ENCODE measurements around the gene ADAMTS15.
"Not testable (repeated sequence)": the region's sequence is repeated elsewhere in the genome, so short reads cannot be mapped to it uniquely, and the experiment has no call there.

The ADAMTS15 gene

DNA sequence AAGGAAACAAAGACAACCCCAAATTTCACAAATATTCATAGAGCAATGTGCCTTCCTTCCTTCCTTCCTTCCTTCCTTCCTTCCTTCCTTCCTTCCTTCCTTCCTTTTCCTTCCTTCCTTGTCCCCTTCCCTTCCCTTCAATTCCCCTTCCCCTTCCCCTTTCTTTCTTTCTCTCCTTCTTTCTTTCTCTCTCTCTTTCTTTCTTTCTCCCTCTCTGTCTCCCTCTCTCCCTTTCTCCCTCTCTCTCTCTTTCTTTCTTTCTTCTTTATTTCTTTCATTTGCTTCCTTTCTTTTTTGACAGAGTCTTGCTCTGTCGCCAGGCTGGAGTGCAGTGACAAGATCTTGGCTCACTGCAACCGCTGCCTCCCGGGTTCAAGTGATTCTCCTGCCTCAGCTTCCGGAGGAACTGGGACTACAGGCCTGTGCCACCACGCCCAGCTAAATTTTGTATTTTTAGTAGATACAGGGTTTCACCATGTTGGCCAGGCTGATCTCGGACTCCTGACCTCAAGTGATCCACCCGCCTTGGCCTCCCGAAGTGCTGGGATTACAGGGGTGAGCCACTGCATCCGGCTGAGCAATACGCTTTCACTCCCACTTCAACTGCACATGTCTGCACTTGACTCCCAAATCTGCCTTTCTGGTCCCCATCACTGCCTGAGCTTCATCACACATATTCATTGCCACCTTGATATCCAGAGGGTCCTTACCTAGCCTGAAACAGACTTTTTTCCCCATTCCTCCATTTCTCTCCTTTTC lies 9.9 kb upstream of the ADAMTS15 start:
- DNase-seq, result not testable (repeated sequence)

GRCh38 chr11:130439160-130439519 lies 9.3 kb upstream of the ADAMTS15 start:
- DNase-seq, result no peak

- no peak for DNase-seq
Measured at GRCh38 chr11:130439876-130440275, 8.6 kb upstream of the ADAMTS15 start.

DNA sequence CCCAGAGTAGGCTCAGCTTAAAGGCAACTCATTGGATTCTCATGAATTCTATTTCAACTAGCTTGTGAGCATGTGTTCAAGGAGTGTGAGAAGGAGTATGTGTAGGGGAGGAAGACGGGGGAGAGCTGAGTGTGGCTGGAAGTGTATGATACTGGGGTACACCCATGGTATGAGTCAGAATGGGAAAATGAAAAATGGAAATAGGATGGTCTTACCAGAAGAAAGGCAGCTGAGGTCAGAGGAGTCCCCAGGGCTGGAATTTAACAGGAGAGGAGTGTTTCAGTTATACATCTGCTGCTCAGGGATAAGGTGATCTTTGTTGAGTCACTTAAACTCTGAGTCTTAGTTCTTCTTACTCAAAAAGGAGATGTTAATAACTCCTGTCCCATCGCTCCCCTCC lies 6.7 kb upstream of the ADAMTS15 start:
- DNase-seq, result no peak

- no peak for DNase-seq
Measured at GRCh38 chr11:130442737-130443136, 5.7 kb upstream of the ADAMTS15 start.

GRCh38 chr11:130445788-130446187 lies 2.7 kb upstream of the ADAMTS15 start:
- DNase-seq, result no peak

GRCh38 chr11:130448039-130448415 lies 418 bp upstream of the ADAMTS15 start:
- DNase-seq, result no peak

DNA sequence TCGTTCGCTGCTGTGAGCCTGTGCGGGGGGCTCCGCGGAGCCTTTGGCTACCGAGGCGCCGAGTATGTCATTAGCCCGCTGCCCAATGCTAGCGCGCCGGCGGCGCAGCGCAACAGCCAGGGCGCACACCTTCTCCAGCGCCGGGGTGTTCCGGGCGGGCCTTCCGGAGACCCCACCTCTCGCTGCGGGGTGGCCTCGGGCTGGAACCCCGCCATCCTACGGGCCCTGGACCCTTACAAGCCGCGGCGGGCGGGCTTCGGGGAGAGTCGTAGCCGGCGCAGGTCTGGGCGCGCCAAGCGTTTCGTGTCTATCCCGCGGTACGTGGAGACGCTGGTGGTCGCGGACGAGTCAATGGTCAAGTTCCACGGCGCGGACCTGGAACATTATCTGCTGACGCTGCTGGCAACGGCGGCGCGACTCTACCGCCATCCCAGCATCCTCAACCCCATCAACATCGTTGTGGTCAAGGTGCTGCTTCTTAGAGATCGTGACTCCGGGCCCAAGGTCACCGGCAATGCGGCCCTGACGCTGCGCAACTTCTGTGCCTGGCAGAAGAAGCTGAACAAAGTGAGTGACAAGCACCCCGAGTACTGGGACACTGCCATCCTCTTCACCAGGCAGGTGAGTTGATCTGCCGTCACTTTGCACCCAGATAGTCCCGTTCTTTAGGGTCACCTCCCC lies 1.0 kb downstream of the ADAMTS15 start:
- DNase-seq, result no peak

- no peak for DNase-seq
Measured at GRCh38 chr11:130449996-130450769, 1.7 kb downstream of the ADAMTS15 start.

DNA sequence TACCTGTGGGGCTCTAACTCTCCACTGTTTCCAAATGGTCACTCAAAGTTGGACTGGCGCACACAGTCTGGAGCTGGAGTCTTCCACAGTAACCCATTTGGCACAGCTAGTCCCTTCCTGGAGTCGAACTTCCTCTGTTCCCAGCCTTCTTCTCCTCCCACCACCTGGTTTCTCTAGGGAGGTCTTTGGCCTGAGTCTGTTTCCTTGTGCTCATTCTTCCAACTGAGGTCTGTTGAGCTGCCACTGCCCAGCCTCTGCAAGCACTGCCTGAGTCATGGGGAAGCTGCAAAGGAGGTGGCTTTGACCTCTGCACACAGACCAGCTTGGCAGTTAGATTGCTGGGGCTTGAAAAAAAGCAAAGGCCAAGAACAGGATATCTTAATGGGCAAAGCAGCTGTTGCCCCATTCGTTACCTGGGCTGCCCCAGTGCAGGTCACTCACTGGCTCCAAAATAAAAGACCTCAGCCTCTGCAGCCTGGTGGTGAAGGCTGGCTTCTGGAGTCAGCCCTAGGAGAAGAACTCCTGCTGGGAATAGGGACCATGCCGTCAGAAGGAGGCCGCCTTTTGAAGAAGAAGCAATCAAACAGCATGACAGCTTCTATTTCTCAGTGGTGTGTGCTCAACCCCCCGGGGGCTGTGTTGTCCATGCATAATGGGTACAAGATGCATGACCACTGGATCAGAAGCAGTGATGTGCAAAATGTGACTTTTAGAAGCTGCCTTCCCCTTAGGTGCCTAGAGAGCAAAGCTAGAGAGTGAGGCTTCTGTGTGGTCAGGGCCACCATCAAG lies 3.0 kb downstream of the ADAMTS15 start:
- no peak for DNase-seq

GRCh38 chr11:130452176-130452575 lies 3.7 kb downstream of the ADAMTS15 start:
- DNase-seq, result no peak

- DNase-seq, result no peak
Measured at GRCh38 chr11:130452940-130453339, 4.5 kb downstream of the ADAMTS15 start.

GRCh38 chr11:130454491-130455252 lies 6.2 kb downstream of the ADAMTS15 start:
- no peak for DNase-seq

DNA sequence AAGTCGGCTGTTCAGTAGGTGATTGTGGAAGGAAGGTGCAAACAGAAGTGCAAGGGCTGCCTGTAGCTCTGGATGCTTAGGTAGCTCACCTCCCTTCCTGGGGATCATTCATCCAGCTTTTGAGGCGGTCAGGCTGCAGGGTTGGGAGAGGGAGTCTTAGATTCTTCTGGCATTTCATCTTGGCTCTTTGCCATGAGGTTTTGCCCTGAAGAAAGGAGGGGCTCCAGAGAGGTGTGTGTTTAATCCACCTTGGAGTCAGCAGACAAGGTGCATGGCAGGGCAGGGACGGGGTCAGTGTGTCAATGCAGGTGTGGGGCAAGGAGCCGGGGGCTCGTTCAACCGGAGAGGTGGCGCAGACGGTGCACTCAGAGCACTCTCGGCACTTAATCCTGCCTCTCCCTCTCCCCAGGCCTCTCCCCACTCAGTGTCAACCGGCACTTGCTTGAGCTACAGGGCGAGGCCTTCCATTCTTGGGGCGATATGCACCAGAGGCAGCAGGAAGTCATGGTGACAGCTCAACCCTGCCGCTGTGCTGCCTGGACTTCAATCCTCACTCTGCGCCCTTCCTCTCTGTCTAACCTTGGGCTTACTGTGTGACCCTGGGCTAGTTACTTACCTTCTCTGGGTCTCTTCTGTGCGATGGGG lies 7.2 kb downstream of the ADAMTS15 start:
- DNase-seq, result no peak

DNA sequence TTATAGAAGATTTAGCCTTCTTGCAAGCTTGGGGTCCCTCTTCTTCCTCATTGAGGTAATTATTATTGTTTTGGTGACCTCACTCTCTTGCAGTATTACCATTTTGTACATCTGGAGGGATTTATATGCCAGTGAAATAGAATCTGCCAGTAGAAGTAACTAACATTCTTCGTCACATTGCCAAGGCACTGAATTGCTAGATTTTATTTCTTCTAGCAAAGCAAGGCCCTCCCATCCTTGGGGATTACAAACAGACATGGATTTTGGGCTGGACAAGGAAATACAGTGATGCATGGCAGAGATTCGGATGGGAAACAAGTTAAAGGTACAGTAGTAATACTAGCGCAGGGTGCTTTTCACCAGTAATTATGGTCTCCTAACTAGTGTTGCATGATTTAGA lies 7.8 kb downstream of the ADAMTS15 start:
- no peak for DNase-seq

DNA sequence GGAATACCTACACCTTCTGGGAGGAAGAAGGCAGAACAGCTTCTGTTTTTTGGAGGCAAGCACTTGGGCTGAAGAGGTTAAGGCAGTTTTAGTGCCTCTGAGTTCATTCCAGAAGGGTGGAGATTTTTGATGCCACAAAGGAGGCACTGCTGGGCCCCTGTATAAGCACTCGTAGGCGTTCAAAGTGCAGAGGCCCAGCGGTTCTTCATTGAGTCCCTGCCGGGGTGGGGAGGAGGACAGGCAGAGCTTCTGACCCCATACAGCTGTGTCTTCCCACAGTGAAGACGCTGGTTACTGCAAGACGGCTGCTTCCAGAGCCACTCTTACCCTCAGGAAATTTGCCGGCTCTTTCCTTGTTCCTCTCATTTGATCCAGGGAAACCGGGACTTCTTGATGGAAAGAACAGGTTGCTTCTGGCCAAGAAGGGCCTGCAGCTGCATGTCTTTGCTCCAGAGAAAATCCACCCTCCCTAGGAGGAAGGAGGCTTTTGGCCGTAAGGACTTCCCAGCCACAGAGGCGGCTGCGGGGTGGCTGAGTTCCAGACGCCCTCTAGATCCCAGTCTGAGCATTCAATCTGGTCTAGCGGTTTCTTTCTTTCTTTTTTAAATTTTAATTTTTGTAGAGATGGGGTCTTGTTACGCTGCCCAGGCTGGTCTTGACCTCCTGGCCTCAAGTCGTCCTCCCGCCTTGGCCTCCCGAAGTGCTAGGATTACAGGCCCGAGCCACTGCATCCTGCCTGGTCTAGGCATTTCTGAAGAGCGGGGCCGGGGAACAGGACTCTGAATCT lies 9.4 kb downstream of the ADAMTS15 start:
- DNase-seq, result no peak

GRCh38 chr11:130458410-130458729 lies 9.9 kb downstream of the ADAMTS15 start:
- DNase-seq, result no peak

DNA sequence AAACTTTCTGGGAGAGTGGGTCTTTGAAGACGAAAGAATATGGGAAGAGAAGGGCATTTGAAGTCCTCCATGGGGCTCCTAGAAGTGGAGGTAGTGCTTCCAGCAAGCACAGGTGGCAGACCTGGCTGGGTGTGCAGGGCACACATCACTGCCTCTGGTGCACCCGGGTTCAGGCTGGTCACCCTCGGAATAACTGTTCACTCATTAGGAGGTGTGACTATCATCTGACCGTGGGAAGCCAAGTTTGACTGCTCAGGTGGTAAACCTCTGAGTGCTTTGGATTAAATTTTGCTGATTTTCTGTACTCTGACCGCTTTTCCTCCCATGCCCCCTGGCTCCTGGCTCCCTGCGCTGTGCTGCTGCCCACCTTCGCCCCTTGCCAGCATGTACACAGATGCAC lies 11.1 kb downstream of the ADAMTS15 start:
- no peak for DNase-seq

DNA sequence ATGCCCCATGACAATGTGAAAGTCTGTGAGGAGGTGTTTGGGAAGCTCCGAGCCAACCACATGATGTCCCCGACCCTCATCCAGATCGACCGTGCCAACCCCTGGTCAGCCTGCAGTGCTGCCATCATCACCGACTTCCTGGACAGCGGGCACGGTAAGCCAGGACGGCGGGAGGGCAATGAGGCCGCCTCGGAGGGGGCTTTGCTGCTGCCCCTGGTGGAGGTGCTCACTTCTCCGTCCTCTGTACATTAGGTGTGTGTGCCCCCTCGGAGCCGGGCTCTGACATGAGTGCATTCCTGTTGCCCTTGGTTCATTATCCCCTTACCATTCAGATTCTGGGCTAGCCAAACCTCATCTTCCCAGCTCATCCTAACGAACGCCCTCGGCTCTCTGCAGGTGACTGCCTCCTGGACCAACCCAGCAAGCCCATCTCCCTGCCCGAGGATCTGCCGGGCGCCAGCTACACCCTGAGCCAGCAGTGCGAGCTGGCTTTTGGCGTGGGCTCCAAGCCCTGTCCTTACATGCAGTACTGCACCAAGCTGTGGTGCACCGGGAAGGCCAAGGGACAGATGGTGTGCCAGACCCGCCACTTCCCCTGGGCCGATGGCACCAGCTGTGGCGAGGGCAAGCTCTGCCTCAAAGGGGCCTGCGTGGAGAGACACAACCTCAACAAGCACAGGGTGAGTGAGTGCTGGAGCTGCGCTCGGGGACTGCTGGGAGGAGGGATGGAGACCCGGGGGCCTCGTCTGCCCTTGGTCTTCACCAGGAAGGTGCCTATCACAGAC lies 13.8 kb downstream of the ADAMTS15 start:
- DNase-seq, result no peak

DNA sequence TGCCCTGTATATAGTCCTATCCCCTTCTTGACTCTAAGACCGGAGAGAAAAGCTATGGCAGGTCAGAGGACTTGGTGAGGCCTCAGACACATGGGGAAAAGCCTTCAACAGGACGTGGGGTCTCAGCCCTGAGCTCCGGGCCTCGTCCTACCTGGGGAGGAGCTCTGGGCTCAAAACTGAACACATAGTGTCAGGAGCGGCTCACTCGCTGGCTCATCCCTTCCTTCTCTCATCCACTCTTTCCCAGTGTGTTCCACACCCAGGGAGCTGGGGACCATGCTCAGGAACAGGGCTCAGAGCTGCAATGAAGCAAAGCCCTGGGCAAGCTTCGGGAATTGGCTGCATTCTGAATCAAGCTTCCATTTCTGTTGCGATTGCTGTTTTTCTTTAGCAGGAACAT lies 14.5 kb downstream of the ADAMTS15 start:
- no peak for DNase-seq

All from cortex of kidney (tissue), 1 donor.